HCT116 (cell line): ENCODE measurements around the gene GTF2A1. TPM values are rescaled to one million over a fixed set of nuclear protein-coding genes. Genes with fewer than 3 reads are reported as not detected.

Source experiments
- ATAC-seq: fragments of 200-7000 bp; cut with Tn5 transposase; 2 replicates; pipeline ENCODE4 v1.9.1; 2020; ENCODE audit warnings: mild to moderate bottlenecking, moderate library complexity
- BruUV-seq: library from RNA; stranded (reverse); fragments of 400-500 nt; replicated peaks from 2 replicates; lab custom pipeline; 2021; lab: Mats Ljungman, UMichigan
- CTCF ChIA-PET: fragments of 300-600 bp; sonication (Branson Sonifier 250); formaldehyde crosslinking; loops from one replicate; lab custom pipeline; 2021; ENCODE audit warnings: antibody characterized with exemption; lab: Charles Lee
- POLR2A ChIA-PET: fragments of 300-600, 350-600 bp; sonication (Branson Sonifier 250); formaldehyde crosslinking; loops from one replicate; lab custom pipeline; 2021; ENCODE audit warnings: antibody characterized with exemption; lab: Charles Lee
- RAD21 ChIA-PET, 2 experiments: fragments of 300-600 bp; sonication (Branson Sonifier 250); formaldehyde crosslinking; loops; one replicate each; lab custom pipeline; 2023; ENCODE audit warnings: low total read pairs in 2 of 2; ENCODE audit not compliant: uncharacterized antibody in 2 of 2, unreplicated experiment in 2 of 2, low non-redundant PET in 1 of 2; lab: Charles Lee
- DNase-seq: peaks from one replicate; pipeline ENCODE4 v3.0.0-alpha.2; 2010; ENCODE audit warnings: low read depth, low spot score
- H2AFZ ChIP-seq: fragments of 200-600 bp; shearing (Covaris generic), sonication (generic); 2 replicates; pipeline ENCODE4 v1.6.1; 2017; ENCODE audit warnings: low read depth, mixed run types, mixed read lengths, antibody characterized with exemption, low read length; ENCODE audit not compliant: poor library complexity, severe bottlenecking
- H3K27ac ChIP-seq: 2 replicates; pipeline ENCODE4 v1.5.1; 2012; ENCODE audit warnings: low read depth, low read length
- H3K27me3 ChIP-seq: fragments of 200-600 bp; sonication (generic); 2 replicates; pipeline ENCODE4 v1.6.1; 2016; ENCODE audit warnings: mixed run types, low read length, mixed read lengths; ENCODE audit not compliant: insufficient read depth
- H3K36me3 ChIP-seq, 2 experiments: fragments of 200-500 bp in 1 of 2; fragments of 200-600 bp in 1 of 2; sonication (Bioruptor generic) in 1 of 2; sonication (generic) in 1 of 2; 2 replicates each; pipeline versions ENCODE4 v1.5.1 to v1.6.1; 2014 to 2016; ENCODE audit warnings: low read length in 2 of 2, inconsistent platforms in 1 of 2, mixed read lengths in 1 of 2, mixed run types in 1 of 2; ENCODE audit not compliant: insufficient read depth in 2 of 2, control insufficient read depth in 1 of 2
- H3K4me1 ChIP-seq, 2 experiments: fragments of 200-600 bp in 1 of 2; sonication (generic) in 1 of 2; 2 replicates each; pipeline versions ENCODE4 v1.5.1 to v1.6.1; 2012 to 2017; ENCODE audit warnings: low read length in 2 of 2, inconsistent platforms in 1 of 2, mild to moderate bottlenecking in 1 of 2, mixed read lengths in 1 of 2, mixed run types in 1 of 2, moderate library complexity in 1 of 2; ENCODE audit not compliant: insufficient read depth in 2 of 2, control insufficient read depth in 1 of 2
- H3K4me2 ChIP-seq: fragments of 200-600 bp; sonication (generic); 2 replicates; pipeline ENCODE4 v1.6.1; 2017; ENCODE audit warnings: mixed run types, low read length, mixed read lengths
- H3K4me3 ChIP-seq, 2 experiments: fragments of 200-600 bp in 1 of 2; sonication (generic) in 1 of 2; replicated peaks in 1 of 2; 2 replicates each; pipeline ENCODE4 v1.5.1; 2011 to 2016; ENCODE audit warnings: low read length in 2 of 2, control low read depth in 1 of 2, low read depth in 1 of 2, mild to moderate bottlenecking in 1 of 2, mixed read lengths in 1 of 2, mixed run types in 1 of 2
- H3K79me2 ChIP-seq: fragments of 200-600 bp; sonication (generic); 2 replicates; pipeline ENCODE4 v1.6.1; 2017; ENCODE audit warnings: mild to moderate bottlenecking, mixed run types, low read length, moderate library complexity, mixed read lengths; ENCODE audit not compliant: insufficient read depth
- H3K9ac ChIP-seq: fragments of 200-600 bp; sonication (generic); 2 replicates; pipeline ENCODE4 v1.6.1; 2016; ENCODE audit warnings: low read length, mixed read lengths
- H3K9me2 ChIP-seq: fragments of 200-600 bp; sonication (generic), shearing (Covaris generic); 2 replicates; pipeline ENCODE4 v1.6.1; 2017; ENCODE audit warnings: mixed run types, mild to moderate bottlenecking, moderate library complexity; ENCODE audit not compliant: insufficient read depth
- H3K9me3 ChIP-seq, 2 experiments: fragments of 200-500 bp in 1 of 2; fragments of 200-600 bp in 1 of 2; sonication (Bioruptor generic) in 1 of 2; sonication (generic) in 1 of 2; 2 replicates each; pipeline ENCODE4 v1.6.1; 2014 to 2017; ENCODE audit warnings: low read length in 2 of 2, mixed read lengths in 2 of 2, inconsistent platforms in 1 of 2, low read depth in 1 of 2, mild to moderate bottlenecking in 1 of 2, mixed run types in 1 of 2, moderate library complexity in 1 of 2; ENCODE audit not compliant: control insufficient read depth in 1 of 2, insufficient read depth in 1 of 2
- H4K20me1 ChIP-seq: fragments of 200-600 bp; sonication (generic), shearing (Covaris generic); 2 replicates; pipeline ENCODE4 v1.6.1; 2017; ENCODE audit warnings: mixed run types, mild to moderate bottlenecking, moderate library complexity; ENCODE audit not compliant: insufficient read depth
- CEBPB ChIP-seq: IDR thresholded peaks from 2 replicates; pipeline ENCODE4 v1.6.1; 2012; ENCODE audit warnings: low read depth
- EGR1 ChIP-seq: IDR thresholded peaks from 2 replicates; pipeline ENCODE4 v1.6.1; 2012; ENCODE audit warnings: low read depth
- ZNF274 ChIP-seq: fragments of 200-500 bp; sonication (Bioruptor generic); IDR thresholded peaks from 2 replicates; pipeline ENCODE4 v1.6.1; 2014; ENCODE audit warnings: mild to moderate bottlenecking, low read depth, low read length, inconsistent platforms
- intact Hi-C: fragments of 100-400 bp; cut with micrococcal nuclease; formaldehyde crosslinking; loops from 2 replicates; pipeline ENCODE4 v1.10.0; 2022
- total RNA-seq: library from RNA; stranded (reverse); gene quantifications from one replicate; pipeline ENCODE4 v1.2.1, GENCODE V29; 2021; ENCODE audit not compliant: unreplicated experiment
- TF ChIP-seq, protein P1 (sequence below): IDR thresholded peaks from 2 replicates; pipeline ENCODE4 v1.6.1; 2012; ENCODE audit warnings: low read depth
- TF ChIP-seq, protein P2 (sequence below): IDR thresholded peaks from 2 replicates; pipeline ENCODE4 v1.6.1; 2011; ENCODE audit warnings: mild to moderate bottlenecking, low read length, moderate library complexity; ENCODE audit not compliant: insufficient replicate concordance; ENCODE audit errors: extremely low read depth

Gene GTF2A1
- total RNA-seq, 1 experiment from 2014 or later = 39.7 TPM

DNA sequence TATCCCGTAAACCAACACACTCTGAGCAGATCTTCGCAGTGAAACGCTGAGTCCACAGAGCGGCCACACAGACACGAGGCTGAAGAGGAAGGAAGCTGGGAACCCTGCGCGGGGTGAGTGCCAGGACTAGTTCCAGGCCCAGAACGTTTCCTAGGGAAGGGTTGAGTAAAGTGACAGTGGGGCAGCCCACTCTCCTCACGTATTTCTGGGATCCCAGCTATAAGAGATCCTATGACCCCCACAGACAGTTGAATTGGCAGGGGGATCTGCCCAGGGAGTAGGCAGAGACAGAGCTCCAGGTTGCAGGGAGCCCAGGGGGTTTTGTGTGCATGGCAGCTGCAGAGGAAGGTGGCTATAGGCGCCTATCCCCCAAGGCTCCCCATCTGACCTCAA lies 51.1 kb downstream of the GTF2A1 start (continued):
- TF ChIP-seq, protein P1, sequence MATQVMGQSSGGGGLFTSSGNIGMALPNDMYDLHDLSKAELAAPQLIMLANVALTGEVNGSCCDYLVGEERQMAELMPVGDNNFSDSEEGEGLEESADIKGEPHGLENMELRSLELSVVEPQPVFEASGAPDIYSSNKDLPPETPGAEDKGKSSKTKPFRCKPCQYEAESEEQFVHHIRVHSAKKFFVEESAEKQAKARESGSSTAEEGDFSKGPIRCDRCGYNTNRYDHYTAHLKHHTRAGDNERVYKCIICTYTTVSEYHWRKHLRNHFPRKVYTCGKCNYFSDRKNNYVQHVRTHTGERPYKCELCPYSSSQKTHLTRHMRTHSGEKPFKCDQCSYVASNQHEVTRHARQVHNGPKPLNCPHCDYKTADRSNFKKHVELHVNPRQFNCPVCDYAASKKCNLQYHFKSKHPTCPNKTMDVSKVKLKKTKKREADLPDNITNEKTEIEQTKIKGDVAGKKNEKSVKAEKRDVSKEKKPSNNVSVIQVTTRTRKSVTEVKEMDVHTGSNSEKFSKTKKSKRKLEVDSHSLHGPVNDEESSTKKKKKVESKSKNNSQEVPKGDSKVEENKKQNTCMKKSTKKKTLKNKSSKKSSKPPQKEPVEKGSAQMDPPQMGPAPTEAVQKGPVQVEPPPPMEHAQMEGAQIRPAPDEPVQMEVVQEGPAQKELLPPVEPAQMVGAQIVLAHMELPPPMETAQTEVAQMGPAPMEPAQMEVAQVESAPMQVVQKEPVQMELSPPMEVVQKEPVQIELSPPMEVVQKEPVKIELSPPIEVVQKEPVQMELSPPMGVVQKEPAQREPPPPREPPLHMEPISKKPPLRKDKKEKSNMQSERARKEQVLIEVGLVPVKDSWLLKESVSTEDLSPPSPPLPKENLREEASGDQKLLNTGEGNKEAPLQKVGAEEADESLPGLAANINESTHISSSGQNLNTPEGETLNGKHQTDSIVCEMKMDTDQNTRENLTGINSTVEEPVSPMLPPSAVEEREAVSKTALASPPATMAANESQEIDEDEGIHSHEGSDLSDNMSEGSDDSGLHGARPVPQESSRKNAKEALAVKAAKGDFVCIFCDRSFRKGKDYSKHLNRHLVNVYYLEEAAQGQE = no peak
- TF ChIP-seq CEBPB (no peak), EGR1 (no peak), ZNF274 (no peak)
- TF ChIP-seq, protein P2, sequence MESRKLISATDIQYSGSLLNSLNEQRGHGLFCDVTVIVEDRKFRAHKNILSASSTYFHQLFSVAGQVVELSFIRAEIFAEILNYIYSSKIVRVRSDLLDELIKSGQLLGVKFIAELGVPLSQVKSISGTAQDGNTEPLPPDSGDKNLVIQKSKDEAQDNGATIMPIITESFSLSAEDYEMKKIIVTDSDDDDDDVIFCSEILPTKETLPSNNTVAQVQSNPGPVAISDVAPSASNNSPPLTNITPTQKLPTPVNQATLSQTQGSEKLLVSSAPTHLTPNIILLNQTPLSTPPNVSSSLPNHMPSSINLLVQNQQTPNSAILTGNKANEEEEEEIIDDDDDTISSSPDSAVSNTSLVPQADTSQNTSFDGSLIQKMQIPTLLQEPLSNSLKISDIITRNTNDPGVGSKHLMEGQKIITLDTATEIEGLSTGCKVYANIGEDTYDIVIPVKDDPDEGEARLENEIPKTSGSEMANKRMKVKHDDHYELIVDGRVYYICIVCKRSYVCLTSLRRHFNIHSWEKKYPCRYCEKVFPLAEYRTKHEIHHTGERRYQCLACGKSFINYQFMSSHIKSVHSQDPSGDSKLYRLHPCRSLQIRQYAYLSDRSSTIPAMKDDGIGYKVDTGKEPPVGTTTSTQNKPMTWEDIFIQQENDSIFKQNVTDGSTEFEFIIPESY = no peak

DNA sequence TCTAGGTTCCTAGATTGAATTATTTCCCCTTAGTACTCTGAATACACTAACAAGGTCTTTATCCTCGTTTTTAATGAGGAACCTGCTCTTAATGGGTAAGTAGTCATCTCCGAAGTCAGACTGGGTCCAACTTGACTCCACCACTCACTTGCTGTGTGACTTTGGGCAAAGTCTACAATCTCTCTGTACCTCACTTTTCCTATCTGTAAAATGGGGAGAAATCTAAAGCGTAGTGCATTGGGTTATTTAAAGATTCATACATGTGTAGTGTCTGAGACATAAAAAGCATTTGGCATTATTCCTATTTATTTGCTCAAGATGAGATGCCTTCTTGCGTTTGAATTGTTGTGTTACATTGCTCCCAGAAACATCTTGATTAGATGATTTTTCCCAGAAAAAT lies 51.5 kb downstream of the GTF2A1 start:
- RAD21 ChIA-PET = no interaction called here
- TF ChIP-seq, protein P2 = no peak
- TF ChIP-seq, all 23 proteins: peak for 0
- no peaks in the 10 kb centered on the region for H3K27me3 ChIP-seq
- no peaks in the 10 kb centered on the region for H3K36me3 ChIP-seq
- no peaks in the 10 kb centered on the region for H4K20me1 ChIP-seq
- H3K4me2 ChIP-seq = peak overlapping the region; percentile 85
- intact Hi-C loops = no loop called here
- no peak overlapping the region for H3K9ac ChIP-seq
- ATAC-seq (no peak), DNase-seq (no peak)
- BruUV-seq = no TSS peak
- H2AFZ ChIP-seq = no peak overlapping the region
- no peaks in the 10 kb centered on the region for H3K9me2 ChIP-seq
- no peak overlapping the region for H3K4me3 ChIP-seq
- ChIA-PET POLR2A (no interaction called here), CTCF (interaction anchor here (1.1 kb wide), 1 partner anchor 182 kb away, joined by 3 read pairs; no protein-coding TSS in a partner anchor)
- no peaks in the 10 kb centered on the region for H3K9me3 ChIP-seq
- no peaks in the 10 kb centered on the region for H3K79me2 ChIP-seq
- peaks cover 3 to 16% of the 10 kb centered on the region in 2 experiments; a peak in 3 of 4 replicates for H3K4me1 ChIP-seq
- H3K27ac ChIP-seq = no peak overlapping the region
